DMS79 treated with DMSO at 0.1 percent for 48 hours (cell line): Measurements from ENCODE around the gene EPHA2.
"Not testable (repeated sequence)": the region's sequence is repeated elsewhere in the genome, so short reads cannot be mapped to it uniquely, and the experiment has no call there.

Experiments used
- DNase-seq: peaks from one replicate; lab custom pipeline; 2025; lab: John Stamatoyannopoulos, UW

EPHA2 gene

GRCh38 chr1:16183765-16184556, 28.1 kb upstream of the EPHA2 start:
- DNase-seq: no peak

DNA sequence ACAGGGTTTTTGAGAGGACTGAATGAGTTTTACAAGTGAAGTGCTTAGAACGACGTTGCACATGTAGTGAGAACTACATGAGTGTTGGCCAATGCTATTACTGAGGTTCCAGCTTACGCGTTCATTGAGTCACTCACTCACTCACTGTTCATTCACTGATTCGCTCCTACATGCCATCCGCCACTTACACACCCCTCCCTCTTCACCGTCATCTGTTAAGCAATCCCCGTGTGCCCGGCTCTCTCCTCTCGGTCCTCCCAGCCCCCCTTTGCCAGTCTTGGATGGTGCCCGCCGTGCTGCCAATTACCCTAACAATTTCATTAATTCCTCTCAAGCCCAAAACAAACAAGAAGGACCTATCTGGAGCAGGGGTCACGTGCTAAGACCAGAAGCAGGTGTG, 27.3 kb upstream of the EPHA2 start:
- no peak for DNase-seq

DNA sequence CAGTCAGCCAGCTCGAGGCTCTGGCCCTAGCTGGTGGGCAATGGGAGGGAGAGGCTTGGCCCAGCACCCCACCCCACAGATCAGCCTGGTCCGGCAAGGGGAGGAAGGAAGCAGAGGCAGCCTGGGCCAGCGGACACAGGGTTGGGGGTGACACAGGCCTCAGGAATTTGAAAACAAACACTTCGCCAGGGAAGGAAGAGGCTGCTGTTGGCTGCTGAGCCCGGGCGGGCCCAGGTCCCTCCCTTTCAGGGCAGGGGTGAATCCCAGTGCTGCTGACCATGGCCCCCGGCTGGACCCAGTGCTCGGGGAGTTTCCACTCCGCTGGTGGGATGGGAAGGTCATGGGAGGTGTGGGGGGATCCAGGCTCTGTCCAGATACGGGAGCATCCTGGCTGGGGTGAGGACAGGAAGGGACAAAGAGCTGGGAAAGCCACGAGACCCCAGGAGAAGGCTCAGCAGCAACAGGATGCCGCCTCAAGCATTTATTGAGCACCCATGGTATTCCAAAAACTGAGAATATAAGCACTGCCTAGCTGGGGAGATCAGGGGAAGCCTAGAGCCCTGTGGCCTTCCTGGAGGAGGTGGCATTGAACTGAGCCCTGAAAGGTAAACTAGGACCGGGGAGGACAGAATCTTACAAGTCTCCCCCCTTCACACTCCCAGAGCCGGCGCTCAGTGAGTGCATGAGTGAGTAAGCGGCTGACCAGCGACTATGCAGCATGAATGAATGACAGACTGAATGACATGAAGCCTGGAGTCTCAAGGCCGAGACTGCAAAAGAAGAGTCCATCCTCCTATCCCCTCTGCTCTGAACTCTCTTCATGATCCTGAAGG, 26.2 kb upstream of the EPHA2 start:
- no peak for DNase-seq

- no peak for DNase-seq
Measured at GRCh38 chr1:16180291-16180824, 24.5 kb upstream of the EPHA2 start.

GRCh38 chr1:16178596-16179497, 23.0 kb upstream of the EPHA2 start:
- DNase-seq: no peak

- DNase-seq: no peak
Measured at GRCh38 chr1:16177306-16177705, 21.4 kb upstream of the EPHA2 start.

- no peak for DNase-seq
Measured at GRCh38 chr1:16176653-16177052, 20.8 kb upstream of the EPHA2 start.

- peak; percentile 70 for DNase-seq
Measured at GRCh38 chr1:16175610-16176553, 20.0 kb upstream of the EPHA2 start.

GRCh38 chr1:16174886-16175598, 19.2 kb upstream of the EPHA2 start:
- DNase-seq: no peak

- DNase-seq: no peak
Measured at GRCh38 chr1:16174261-16174868, 18.5 kb upstream of the EPHA2 start.

GRCh38 chr1:16173447-16174260, 17.8 kb upstream of the EPHA2 start:
- no peak for DNase-seq

GRCh38 chr1:16172964-16173446, 17.1 kb upstream of the EPHA2 start:
- DNase-seq: no peak

GRCh38 chr1:16172218-16172830, 16.5 kb upstream of the EPHA2 start:
- no peak for DNase-seq

DNA sequence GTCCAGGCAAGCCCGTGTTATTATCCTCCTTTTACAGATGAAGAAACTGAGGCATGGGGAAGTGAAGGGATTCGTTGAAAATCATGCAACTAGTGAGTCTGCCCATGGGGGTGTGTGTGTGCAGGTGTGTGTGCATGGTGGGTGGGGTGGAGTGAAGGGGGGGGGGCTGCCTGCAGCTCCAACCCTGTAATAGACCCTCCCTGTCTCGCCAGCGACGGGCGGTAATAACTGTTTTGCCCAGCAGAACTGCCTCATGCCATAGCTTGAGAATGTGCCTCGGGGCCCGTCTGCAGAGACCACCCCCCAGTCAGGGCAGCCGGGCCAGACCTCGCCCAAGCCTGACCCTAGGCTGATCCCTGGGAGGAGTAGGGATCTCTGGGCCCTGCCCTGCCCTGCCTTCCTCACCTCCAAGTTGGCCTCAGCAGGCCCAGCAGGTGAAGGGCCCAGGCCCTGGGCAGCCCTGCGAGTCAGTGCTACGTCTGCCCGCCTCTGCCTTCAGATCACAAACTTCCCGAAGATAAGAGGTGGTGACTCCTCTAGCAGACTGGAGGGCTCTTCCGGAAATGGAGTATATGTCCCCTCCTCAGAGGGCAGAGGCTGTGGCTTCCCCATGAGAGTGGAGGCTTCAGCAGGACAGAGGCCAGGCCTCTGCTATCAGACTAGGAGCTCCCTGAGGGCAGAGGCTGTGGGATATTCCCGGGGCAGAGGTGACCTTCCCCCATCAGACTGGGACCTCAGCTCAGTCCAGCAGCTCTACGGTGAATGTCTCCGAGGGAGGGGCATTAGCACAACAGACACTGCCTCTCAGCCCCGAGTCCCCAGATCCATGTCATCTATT, 15.7 kb upstream of the EPHA2 start:
- no peak for DNase-seq

DNA sequence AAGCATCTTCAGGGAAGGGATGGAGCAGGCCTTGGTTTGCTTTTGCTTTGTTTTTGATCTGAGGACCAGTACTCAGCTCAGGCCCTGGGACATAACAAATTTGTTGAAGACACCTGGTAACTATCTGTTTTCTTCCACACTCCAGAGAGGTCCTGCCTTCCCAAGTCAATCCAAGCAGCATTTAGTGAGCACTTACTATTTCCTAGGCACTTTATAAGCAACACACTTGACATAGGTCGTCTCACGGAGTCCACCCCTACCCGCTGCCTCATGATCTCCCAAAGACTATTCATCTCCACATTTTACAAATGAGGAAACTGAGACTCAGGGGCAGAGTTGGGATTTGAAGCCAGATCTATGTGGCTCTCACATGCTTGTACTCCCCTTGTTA, 14.4 kb upstream of the EPHA2 start:
- no peak for DNase-seq

DNA sequence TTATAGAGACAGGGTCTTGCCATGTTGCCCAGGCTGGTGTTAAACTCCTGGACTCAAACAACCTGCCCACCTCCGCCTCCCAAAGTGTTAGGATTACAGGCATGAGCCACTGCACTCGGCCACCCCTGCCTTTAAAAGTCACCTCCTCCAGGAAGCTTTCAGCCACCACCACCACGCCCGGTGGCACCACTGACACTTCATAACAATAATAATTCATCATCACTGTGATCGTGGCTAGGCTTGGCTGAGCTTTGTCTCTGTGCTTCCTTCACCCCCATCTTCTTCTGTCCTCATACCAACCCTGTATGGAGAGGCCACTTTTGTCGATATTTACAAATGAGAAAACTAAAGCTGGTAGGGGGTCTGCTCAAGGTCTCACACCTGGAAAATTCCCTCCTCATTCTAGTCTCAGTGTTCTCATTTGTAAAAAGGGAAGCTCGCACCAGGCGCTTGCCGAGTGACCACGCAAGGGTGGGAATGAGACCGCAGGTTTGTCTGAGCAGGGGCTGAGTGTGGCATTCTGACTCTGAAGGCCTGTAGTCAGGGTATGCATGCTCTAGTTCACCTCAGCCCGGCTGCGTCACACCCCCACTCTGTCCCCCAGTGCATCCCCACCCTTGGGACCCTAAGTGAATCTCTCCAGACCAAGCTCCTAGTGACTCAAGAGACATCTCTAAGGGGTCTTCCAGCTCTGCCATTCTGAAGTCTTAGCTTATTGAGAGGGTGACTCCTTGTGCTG, 12.9 kb upstream of the EPHA2 start:
- no peak for DNase-seq

DNA sequence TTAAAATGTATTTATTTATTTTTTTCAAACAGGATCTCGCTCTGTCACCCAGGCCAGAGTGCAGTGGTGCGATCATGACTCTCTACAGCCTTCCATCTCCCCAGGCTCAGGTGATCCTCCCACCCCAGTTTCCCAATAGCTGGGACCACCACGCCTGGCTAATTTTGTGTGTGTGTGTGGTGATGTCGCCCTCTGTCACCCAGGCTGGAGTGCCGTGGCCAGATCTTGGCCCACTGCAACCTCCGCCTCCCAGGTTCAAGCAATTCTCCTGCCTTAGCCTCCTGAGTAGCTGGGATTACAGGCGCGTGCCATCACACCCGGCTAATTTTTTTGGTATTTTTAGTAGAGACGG, 12.3 kb upstream of the EPHA2 start:
- DNase-seq: not testable (repeated sequence)
